GM21390 (cell line): ENCODE measurements around the gene GPR160.

Source experiments
- ATAC-seq: cut with Tn5 transposase; IDR thresholded peaks from one replicate; pipeline ENCODE4 v1.9.1; 2021; ENCODE audit not compliant: unreplicated experiment

GPR160 gene

GRCh38 chr3:170027233-170028102 is 10.3 kb upstream of the GPR160 start:
- no peak for ATAC-seq

GRCh38 chr3:170033489-170033888 is 4.3 kb upstream of the GPR160 start:
- ATAC-seq = no peak

- ATAC-seq = peak; percentile 17
These were observed 777 bp downstream of the GPR160 start for GRCh38 chr3:170038434-170039110.

GRCh38 chr3:170040418-170040817 is 2.6 kb downstream of the GPR160 start:
- ATAC-seq = no peak

GRCh38 chr3:170043506-170043905 is 5.7 kb downstream of the GPR160 start:
- ATAC-seq = no peak

GRCh38 chr3:170044271-170044670 is 6.5 kb downstream of the GPR160 start:
- ATAC-seq = no peak

- peak; percentile 83 for ATAC-seq
These were observed 7.0 kb downstream of the GPR160 start for GRCh38 chr3:170044795-170045244.

GRCh38 chr3:170046269-170047132 is 8.7 kb downstream of the GPR160 start:
- no peak for ATAC-seq

GRCh38 chr3:170047133-170047404 is 9.3 kb downstream of the GPR160 start:
- no peak for ATAC-seq

GRCh38 chr3:170049146-170050000 is 11.6 kb downstream of the GPR160 start:
- ATAC-seq = no peak

GRCh38 chr3:170050753-170051152 is 13.0 kb downstream of the GPR160 start:
- ATAC-seq = no peak

- no peak for ATAC-seq
These were observed 14.6 kb downstream of the GPR160 start for GRCh38 chr3:170052398-170052797.

- ATAC-seq = no peak
These were observed 16.4 kb downstream of the GPR160 start for GRCh38 chr3:170054204-170054603.

- peak; percentile 66 for ATAC-seq
These were observed 17.4 kb downstream of the GPR160 start for GRCh38 chr3:170055209-170055608.

- peak; percentile 86 for ATAC-seq
These were observed 19.1 kb downstream of the GPR160 start for GRCh38 chr3:170056710-170057454.

- no peak for ATAC-seq
These were observed 19.8 kb downstream of the GPR160 start for GRCh38 chr3:170057550-170057949.

- no peak for ATAC-seq
These were observed 20.3 kb downstream of the GPR160 start for GRCh38 chr3:170058127-170058526.

- no peak for ATAC-seq
These were observed 21.7 kb downstream of the GPR160 start for GRCh38 chr3:170059447-170059846.

- no peak for ATAC-seq
These were observed 24.3 kb downstream of the GPR160 start for GRCh38 chr3:170062068-170062467.

GRCh38 chr3:170062769-170063168 is 25.0 kb downstream of the GPR160 start:
- no peak for ATAC-seq
